HepG2 (cell line): Measurements from ENCODE around the gene TSPAN3. TPM values are rescaled to one million over a fixed set of nuclear protein-coding genes. Genes with fewer than 3 reads are reported as not detected.

Source experiments
- ATAC-seq: fragments of 200-7000 bp; cut with Tn5 transposase; 3 replicates; pipeline ENCODE4 v1.9.1; 2020; ENCODE audit warnings: mild to moderate bottlenecking, moderate library complexity
- BruUV-seq: library from RNA; stranded (reverse); fragments of 400-500 nt; replicated peaks from 2 replicates; lab custom pipeline; 2021; lab: Mats Ljungman, UMichigan
- CTCF ChIA-PET: fragments of 300-600 bp; formaldehyde crosslinking; extraction: SDS; loops from one replicate; lab custom pipeline; 2021; ENCODE audit warnings: low total read pairs, inconsistent platforms, low intra/inter-chr PET ratio; lab: Yijun Ruan, JAX
- POLR2A ChIA-PET: fragments of 350-600 bp; sonication (Branson Sonifier 250); formaldehyde crosslinking; loops from one replicate; lab custom pipeline; 2020; ENCODE audit warnings: antibody characterized with exemption, inconsistent platforms; lab: Yijun Ruan, JAX
- DNase-seq: peaks from one replicate; pipeline ENCODE4 v3.0.0-alpha.2; 2015; ENCODE audit warnings: low spot score
- FAIRE-seq: peaks from 3 replicates; lab custom pipeline; 2011; peaks lifted over from hg19 to GRCh38; lab: Jason Lieb, UNC
- H2AFZ ChIP-seq: one replicate; pipeline ENCODE4 v1.6.1; 2011; ENCODE audit warnings: low read length, inconsistent platforms
- H3K27ac ChIP-seq: fragments of 300-600 bp; 3 replicates; pipeline ENCODE4 v1.8.0; 2011; ENCODE audit warnings: mixed run types, mild to moderate bottlenecking, mixed read lengths, low read length, inconsistent platforms; ENCODE audit not compliant: insufficient read depth; ENCODE audit errors: extremely low read length
- H3K27me3 ChIP-seq, 2 experiments: fragments of 200-600 bp in 1 of 2; 2 replicates in 1 of 2; 3 replicates in 1 of 2; pipeline versions ENCODE4 v1.6.0 to v1.8.0; 2011; ENCODE audit warnings: low read length in 2 of 2, mild to moderate bottlenecking in 2 of 2, moderate library complexity in 2 of 2, inconsistent platforms in 1 of 2; ENCODE audit not compliant: insufficient read depth in 2 of 2, control insufficient read depth in 1 of 2
- H3K36me3 ChIP-seq, 2 experiments: fragments of 200-600 bp in 1 of 2; replicated peaks in 1 of 2; 2 replicates in 1 of 2; 3 replicates in 1 of 2; pipeline versions ENCODE4 v1.5.1 to v1.8.0; 2011; ENCODE audit warnings: low read length in 2 of 2, inconsistent platforms in 1 of 2; ENCODE audit not compliant: insufficient read depth in 2 of 2, control insufficient read depth in 1 of 2
- H3K4me1 ChIP-seq: 2 replicates; pipeline ENCODE4 v1.5.1; 2012; ENCODE audit warnings: low read length, inconsistent platforms; ENCODE audit not compliant: insufficient read depth
- H3K4me2 ChIP-seq: 2 replicates; pipeline ENCODE4 v1.6.0; 2011; ENCODE audit warnings: low read depth, low read length, inconsistent platforms
- H3K4me3 ChIP-seq, 3 experiments: fragments of 200-600 bp in 1 of 3; sonication (generic), shearing (Covaris generic) in 1 of 3; replicated peaks in 1 of 3; 2 replicates each; pipeline ENCODE4 v1.5.1; 2011 to 2016; ENCODE audit warnings: low read length in 3 of 3, inconsistent platforms in 2 of 3, low read depth in 2 of 3, mild to moderate bottlenecking in 2 of 3, control low read depth in 1 of 3, mixed read lengths in 1 of 3; ENCODE audit not compliant: insufficient read depth in 1 of 3
- H3K79me2 ChIP-seq: one replicate; pipeline ENCODE4 v1.6.1; 2011; ENCODE audit warnings: low read length, inconsistent platforms; ENCODE audit not compliant: insufficient read depth
- H3K9ac ChIP-seq: 2 replicates; pipeline ENCODE4 v1.6.0; 2011; ENCODE audit warnings: mild to moderate bottlenecking, low read depth, low read length, inconsistent platforms; ENCODE audit not compliant: insufficient read depth
- H3K9me3 ChIP-seq: 2 replicates; pipeline ENCODE4 v1.5.1; 2012; ENCODE audit warnings: mild to moderate bottlenecking, low read length
- H4K20me1 ChIP-seq: 2 replicates; pipeline ENCODE4 v1.6.0; 2011; ENCODE audit warnings: inconsistent platforms, mild to moderate bottlenecking, low read length, moderate library complexity; ENCODE audit not compliant: insufficient read depth
- HES4 ChIP-seq: sonication (generic); formaldehyde crosslinking; IDR thresholded peaks from 2 replicates; pipeline ENCODE4 v1.9.0; 2021; ENCODE audit warnings: mild to moderate bottlenecking, missing genetic modification reagents, borderline replicate concordance
- KDM5B ChIP-seq: sonication (generic); formaldehyde crosslinking; IDR thresholded peaks from 2 replicates; pipeline ENCODE4 v1.4.0; 2020; ENCODE audit warnings: missing genetic modification reagents, mild to moderate bottlenecking, borderline replicate concordance
- MZF1 ChIP-seq: sonication (generic); formaldehyde crosslinking; IDR thresholded peaks from 2 replicates; pipeline ENCODE4 v1.8.1; 2023; ENCODE audit warnings: mild to moderate bottlenecking, missing genetic modification reagents, borderline replicate concordance
- RBM39 ChIP-seq: fragments of 200-400 bp; formaldehyde crosslinking; IDR thresholded peaks from one replicate; pipeline ENCODE4 v1.6.1; 2018; ENCODE audit warnings: antibody characterized with exemption, mild to moderate bottlenecking, low read depth, low read length; ENCODE audit not compliant: poor library complexity, severe bottlenecking
- SAFB2 ChIP-seq: sonication (generic); formaldehyde crosslinking; IDR thresholded peaks from 2 replicates; pipeline ENCODE4 v1.5.1; 2020; ENCODE audit warnings: missing genetic modification reagents, low read depth, mild to moderate bottlenecking, borderline replicate concordance
- THAP11 ChIP-seq: IDR thresholded peaks from 2 replicates; pipeline ENCODE4 v1.6.1; 2016; ENCODE audit warnings: missing biosample characterization, missing genetic modification reagents
- ZFP91 ChIP-seq: sonication (generic); formaldehyde crosslinking; IDR thresholded peaks from 2 replicates; pipeline ENCODE4 v1.9.0; 2022; ENCODE audit warnings: missing genetic modification reagents, mild to moderate bottlenecking, borderline replicate concordance
- ZFX ChIP-seq: sonication (generic); formaldehyde crosslinking; IDR thresholded peaks from 2 replicates; pipeline ENCODE4 v1.4.0; 2020; ENCODE audit warnings: mild to moderate bottlenecking, low read depth, missing genetic modification reagents, moderate library complexity
- ZNF660 ChIP-seq: sonication (generic); formaldehyde crosslinking; IDR thresholded peaks from 2 replicates; pipeline ENCODE4 v1.5.1; 2020; ENCODE audit warnings: mild to moderate bottlenecking, low read depth, missing genetic modification reagents, borderline replicate concordance
- ZSCAN25 ChIP-seq: sonication (generic); formaldehyde crosslinking; IDR thresholded peaks from 2 replicates; pipeline ENCODE4 v1.8.0; 2022; ENCODE audit warnings: mild to moderate bottlenecking, missing genetic modification reagents
- WGBS: methylation state at CpG from one replicate; pipeline ENCODE4 v1.1.6; 2017; ENCODE audit warnings: low lambda C conversion rate; 5-methylcytosine and 5-hydroxymethylcytosine counted together
- in situ Hi-C: cut with HindIII; loops from 2 replicates; pipeline ENCODE4 v1.10.0; 2017; ENCODE audit warnings: low pct_unique_long_range_greater_than_20kb; ENCODE audit not compliant: extremely low pct_ligation_motif_present
- intact Hi-C: fragments of 100-400 bp; cut with micrococcal nuclease; formaldehyde crosslinking; loops from one replicate; pipeline ENCODE4 v1.10.0; 2022; ENCODE audit not compliant: unreplicated experiment
- polyA plus RNA-seq, 8 experiments: library from polyadenylated mRNA; depleted of rRNA in 3 of 8; stranded (reverse) in 7 of 8; unstranded in 1 of 8; fragments of >200 nt; fragmentation: Illumina TruSeq in 4 of 8; extraction: Trizol in 4 of 8; gene quantifications; 2 replicates each; pipeline versions ENCODE4 v1.2.1 to v1.2.3, GENCODE V29; 2011 to 2016; ENCODE audit warnings: low read depth in 4 of 8, missing spikeins in 1 of 8, mixed read lengths in 1 of 8; ENCODE audit not compliant: insufficient read depth in 1 of 8
- total RNA-seq, 5 experiments: library from RNA; depleted of rRNA; stranded (reverse); fragments of >200 nt; fragmentation: Illumina TruSeq; extraction: Trizol; gene quantifications; 2 replicates each; pipeline ENCODE4 v1.2.3, GENCODE V29; 2016; ENCODE audit warnings: low read depth in 1 of 5

TSPAN3 gene
- total and polyA plus RNA-seq, 2 of the 13 experiments (the other 11 are each of a cell fraction or from before 2014, with no cell fraction given) = 167 to 170 TPM

DNA sequence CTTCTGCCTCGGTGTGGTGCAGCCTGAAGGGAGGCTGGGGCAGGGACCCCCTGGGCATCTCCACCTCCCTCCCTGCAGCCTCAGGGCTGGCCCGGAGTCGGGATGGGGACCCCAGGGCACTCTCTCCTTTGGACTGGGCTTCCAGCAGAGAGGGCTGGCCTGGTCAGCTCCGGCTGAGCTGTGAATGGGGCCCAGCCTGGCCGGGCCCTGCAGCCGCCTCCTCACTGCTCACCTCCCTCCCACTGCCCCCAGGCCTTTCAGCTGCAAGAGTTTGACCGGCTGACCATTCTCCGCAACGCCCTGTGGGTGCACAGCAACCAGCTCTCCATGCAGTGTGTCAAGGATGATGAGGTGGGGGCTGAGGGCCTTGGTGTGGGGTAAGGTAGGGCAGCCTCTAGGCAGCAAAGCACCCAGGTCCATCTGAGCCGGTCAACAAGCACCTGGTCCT lies 40.0 kb downstream of the TSPAN3 start:
- H3K79me2 ChIP-seq = no peaks in the 10 kb centered on the region
- H2AFZ ChIP-seq = peak overlapping the region; percentile 69
- ATAC-seq (peak; percentile 32), DNase-seq (no peak), FAIRE-seq (no peak)
- no peaks in the 10 kb centered on the region for H4K20me1 ChIP-seq
- ChIA-PET POLR2A (interaction anchor here (1.0 to 1.5 kb wide), 3 partner anchors 36 to 512 kb away, joined by 3 read pairs; no protein-coding TSS in a partner anchor), CTCF (no interaction called here)
- peak overlapping the region; percentile 97 for H3K4me2 ChIP-seq
- no peak overlapping the region for H3K27ac ChIP-seq
- peak overlapping the region; percentile 66 for H3K9ac ChIP-seq
- intact Hi-C loops (loop anchor here (5.0 kb wide), 1 partner anchor 129 kb away; no protein-coding TSS in a partner anchor), in situ Hi-C loops (loop anchor here (10.0 kb wide), 1 partner anchor 126 kb away; the partner anchor contains the start of gene SCAPER)
- TF ChIP-seq THAP11 (CRISPR knock-in tag) (no peak), MZF1 (0 out of 2 replicates have a peak, but pooled peaks have one; percentile 48), RBM39 (peak; percentile 20), HES4 (CRISPR knock-in tag) (peak; percentile 37; the same call in 1 of the 2 replicates), ZSCAN25 (CRISPR knock-in tag) (0 out of 2 replicates have a peak, but pooled peaks have one; percentile 9), SAFB2 (CRISPR knock-in tag) (no peak), ZFP91 (CRISPR knock-in tag) (0 out of 2 replicates have a peak, but pooled peaks have one; percentile 5), ZFX (CRISPR knock-in tag) (peak; percentile 33; the same call in 1 of the 2 replicates), KDM5B (CRISPR knock-in tag) (0 out of 2 replicates have a peak, but pooled peaks have one; percentile 14), ZNF660 (CRISPR knock-in tag) (no peak)
- H3K4me3 ChIP-seq = peak overlapping the region; percentile 66 to 81 (median 74)
- H3K36me3 ChIP-seq = peaks cover 0 to 2% of the 10 kb centered on the region in 2 experiments; a peak in 1 of 5 replicates
- no TSS peak for BruUV-seq
- H3K27me3 ChIP-seq = peaks cover 4 to 20% of the 10 kb centered on the region in 2 experiments; a peak in 4 of 5 replicates
- H3K9me3 ChIP-seq = no peaks in the 10 kb centered on the region
- 0% methylated on average over 2 of the region's 10 CpGs for WGBS
- peaks cover 47% of the 10 kb centered on the region for H3K4me1 ChIP-seq
